K562 (cell line): ENCODE results near the gene SERPINE1. TPM values are rescaled to one million over a fixed set of nuclear protein-coding genes. Genes with fewer than 3 reads are reported as not detected.

Experiments
- ASH1L ChIP-seq: fragments of 450-650 bp; IDR thresholded peaks from 2 replicates; pipeline ENCODE4 v1.6.1; 2018; ENCODE audit warnings: borderline replicate concordance, mild to moderate bottlenecking, low read depth; ENCODE audit not compliant: partially characterized antibody
- CREM ChIP-seq: IDR thresholded peaks from 2 replicates; pipeline ENCODE4 v1.6.1; 2014; ENCODE audit warnings: antibody characterized with exemption, low read depth
- EGR1 ChIP-seq: fragments of 450-650 bp; conservative IDR thresholded peaks from 2 replicates; pipeline ENCODE4 v1.6.1; 2017; ENCODE audit warnings: mild to moderate bottlenecking
- GATA2 ChIP-seq: sonication (generic); formaldehyde crosslinking; IDR thresholded peaks from 2 replicates; pipeline ENCODE4 v1.4.0; 2020; ENCODE audit warnings: mild to moderate bottlenecking, missing genetic modification reagents
- KDM5B ChIP-seq: fragments of 200-600 bp; sonication (generic); IDR thresholded peaks from 2 replicates; pipeline ENCODE4 v1.6.1; 2012; ENCODE audit warnings: low read depth, mild to moderate bottlenecking, moderate library complexity, low read length, control low read depth, inconsistent platforms; ENCODE audit not compliant: insufficient replicate concordance
- MYBL2 ChIP-seq, 2 experiments: fragments of 450-650 bp in 1 of 2; sonication (generic) in 1 of 2; formaldehyde crosslinking in 1 of 2; IDR thresholded peaks; 2 replicates each; pipeline versions ENCODE4 v1.6.1 to v1.8.1; 2017 to 2022; ENCODE audit warnings: borderline replicate concordance in 1 of 2, inconsistent platforms in 1 of 2, low read depth in 1 of 2, mild to moderate bottlenecking in 1 of 2, missing genetic modification reagents in 1 of 2, moderate library complexity in 1 of 2
- NR2C2 ChIP-seq, 2 experiments: fragments of 200-800 bp in 1 of 2; sonication (Bioruptor generic) in 1 of 2; sonication (generic) in 1 of 2; formaldehyde crosslinking in 1 of 2; IDR thresholded peaks; 2 replicates each; pipeline versions ENCODE4 v1.6.1 to v1.8.0; 2016 to 2022; ENCODE audit warnings: mild to moderate bottlenecking in 1 of 2, missing compliant biosample characterization in 1 of 2, missing genetic modification characterization in 1 of 2, missing genetic modification reagents in 1 of 2
- ZNF174 ChIP-seq: fragments of 250-450 bp; sonication (Bioruptor Pico); IDR thresholded peaks from 2 replicates; pipeline ENCODE4 v1.4.0; 2020; ENCODE audit warnings: mild to moderate bottlenecking
- ZNF239 ChIP-seq: fragments of 250-450 bp; sonication (Bioruptor Pico); IDR thresholded peaks from 2 replicates; pipeline ENCODE4 v1.4.0; 2020; ENCODE audit warnings: mild to moderate bottlenecking
- polyA plus RNA-seq, 8 experiments: library from polyadenylated mRNA; depleted of rRNA in 4 of 8; stranded (reverse) in 5 of 8; unstranded in 3 of 8; fragments of >200 nt; fragmentation: Nextera tagmentation in 2 of 8; fragmentation: Illumina TruSeq in 1 of 8; extraction: Ambion mirVana in 2 of 8; extraction: Trizol in 1 of 8; gene quantifications; 2 replicates each; pipeline versions ENCODE4 v1.2.1 to v1.2.3, GENCODE V29; 2011 to 2014; ENCODE audit warnings: inconsistent platforms in 1 of 8, missing spikeins in 1 of 8
- total RNA-seq, 7 experiments: library from RNA; depleted of rRNA in 6 of 7; stranded (reverse); fragments of >200 nt in 6 of 7; fragmentation: Illumina TruSeq in 2 of 7; extraction: Trizol in 2 of 7; gene quantifications; 2 replicates each; pipeline versions ENCODE4 v1.2.1 to v1.2.3, GENCODE V29; 2011 to 2021; ENCODE audit warnings: low replicate concordance in 1 of 7
- TF ChIP-seq, protein P1 (sequence below): fragments of 450-650 bp; formaldehyde crosslinking; IDR thresholded peaks from 2 replicates; pipeline ENCODE4 v1.4.0; 2020; ENCODE audit warnings: mild to moderate bottlenecking, mixed read lengths
- TF ChIP-seq, protein P2 (sequence below): fragments of 250-450 bp; sonication (Bioruptor Pico); IDR thresholded peaks from 2 replicates; pipeline ENCODE4 v1.9.0; 2021; ENCODE audit warnings: mild to moderate bottlenecking, inconsistent platforms

The SERPINE1 gene
- total and polyA plus RNA-seq, 9 of the 15 experiments (the other 6 are each of a cell fraction or from before 2014, with no cell fraction given) = 0.22 to 4.8 (median 0.91) TPM

DNA sequence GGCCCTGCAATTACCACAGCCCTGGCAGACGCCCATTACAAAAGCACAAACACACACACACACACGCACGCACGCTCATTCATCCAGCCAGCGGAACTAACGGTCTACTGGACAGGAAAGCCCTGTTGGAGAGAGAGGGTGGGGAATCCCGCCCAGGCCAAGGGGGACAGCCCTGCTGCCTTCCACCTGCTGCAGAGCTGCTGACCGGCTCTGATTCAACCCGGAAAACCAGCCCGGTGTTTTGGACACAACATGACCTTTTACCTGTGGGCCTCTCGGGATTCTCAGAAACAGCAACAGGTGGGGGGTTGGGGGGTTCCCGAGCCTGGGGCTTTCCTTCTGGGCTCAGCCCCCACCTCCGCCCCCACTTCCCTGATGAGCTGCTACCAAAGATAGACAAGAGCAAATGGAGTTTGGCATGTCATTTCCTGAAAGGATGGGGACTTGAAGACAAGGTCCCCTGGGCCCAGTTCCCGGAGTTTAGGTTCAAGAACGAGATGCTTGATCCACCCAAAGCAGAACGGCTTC is 18.5 kb upstream of the SERPINE1 start (continued):
- TF ChIP-seq, protein P1, sequence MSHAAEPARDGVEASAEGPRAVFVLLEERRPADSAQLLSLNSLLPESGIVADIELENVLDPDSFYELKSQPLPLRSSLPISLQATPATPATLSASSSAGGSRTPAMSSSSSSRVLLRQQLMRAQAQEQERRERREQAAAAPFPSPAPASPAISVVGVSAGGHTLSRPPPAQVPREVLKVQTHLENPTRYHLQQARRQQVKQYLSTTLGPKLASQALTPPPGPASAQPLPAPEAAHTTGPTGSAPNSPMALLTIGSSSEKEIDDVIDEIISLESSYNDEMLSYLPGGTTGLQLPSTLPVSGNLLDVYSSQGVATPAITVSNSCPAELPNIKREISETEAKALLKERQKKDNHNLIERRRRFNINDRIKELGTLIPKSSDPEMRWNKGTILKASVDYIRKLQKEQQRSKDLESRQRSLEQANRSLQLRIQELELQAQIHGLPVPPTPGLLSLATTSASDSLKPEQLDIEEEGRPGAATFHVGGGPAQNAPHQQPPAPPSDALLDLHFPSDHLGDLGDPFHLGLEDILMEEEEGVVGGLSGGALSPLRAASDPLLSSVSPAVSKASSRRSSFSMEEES (CRISPR knock-in tag) = no peak
- TF ChIP-seq, protein P2, sequence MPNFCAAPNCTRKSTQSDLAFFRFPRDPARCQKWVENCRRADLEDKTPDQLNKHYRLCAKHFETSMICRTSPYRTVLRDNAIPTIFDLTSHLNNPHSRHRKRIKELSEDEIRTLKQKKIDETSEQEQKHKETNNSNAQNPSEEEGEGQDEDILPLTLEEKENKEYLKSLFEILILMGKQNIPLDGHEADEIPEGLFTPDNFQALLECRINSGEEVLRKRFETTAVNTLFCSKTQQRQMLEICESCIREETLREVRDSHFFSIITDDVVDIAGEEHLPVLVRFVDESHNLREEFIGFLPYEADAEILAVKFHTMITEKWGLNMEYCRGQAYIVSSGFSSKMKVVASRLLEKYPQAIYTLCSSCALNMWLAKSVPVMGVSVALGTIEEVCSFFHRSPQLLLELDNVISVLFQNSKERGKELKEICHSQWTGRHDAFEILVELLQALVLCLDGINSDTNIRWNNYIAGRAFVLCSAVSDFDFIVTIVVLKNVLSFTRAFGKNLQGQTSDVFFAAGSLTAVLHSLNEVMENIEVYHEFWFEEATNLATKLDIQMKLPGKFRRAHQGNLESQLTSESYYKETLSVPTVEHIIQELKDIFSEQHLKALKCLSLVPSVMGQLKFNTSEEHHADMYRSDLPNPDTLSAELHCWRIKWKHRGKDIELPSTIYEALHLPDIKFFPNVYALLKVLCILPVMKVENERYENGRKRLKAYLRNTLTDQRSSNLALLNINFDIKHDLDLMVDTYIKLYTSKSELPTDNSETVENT (CRISPR knock-in tag) = no peak
- TF ChIP-seq ASH1L = no peak
- no peak for TF ChIP-seq MYBL2 (IDR thresholded peaks at IDR 0.05; ENCODE audit: low read depth)
- no peak for TF ChIP-seq MYBL2 (CRISPR knock-in tag; IDR thresholded peaks at IDR 0.05; ENCODE audit: borderline replicate concordance)
- no peak for TF ChIP-seq ZNF239 (CRISPR knock-in tag)
- TF ChIP-seq NR2C2 (CRISPR knock-in tag; IDR thresholded peaks at IDR 0.05) = no peak
- 0 out of 2 replicates have a peak, but pooled peaks have one; percentile 15 for TF ChIP-seq NR2C2 (tag; IDR thresholded peaks at IDR 0.05)
- TF ChIP-seq KDM5B = no peak
- 0 out of 2 replicates have a peak, but pooled peaks have one; percentile 4 for TF ChIP-seq CREM
- peak; percentile 66 for TF ChIP-seq EGR1
- TF ChIP-seq ZNF174 = no peak
- no peak for TF ChIP-seq GATA2 (CRISPR knock-in tag)
